ENCODE data around the gene ZNF587.
"Not testable (repeated sequence)": the region's sequence is repeated elsewhere in the genome, so short reads cannot be mapped to it uniquely, and the experiment has no call there.

ZNF587 gene

GRCh38 chr19:57849666-57850473 lies at the start of gene ZNF587:
TSS of gene ZNF587 (plus strand) at chr19:57849859. CDS start at chr19:57850039, 180 bp downstream.
- DNase-seq: peak; percentile 83

- DNase-seq: no peak
These were observed 49.0 kb upstream of the ZNF587 start for GRCh38 chr19:57800696-57801095.

GRCh38 chr19:57802269-57802668 lies 47.4 kb upstream of the ZNF587 start:
- no peak for DNase-seq

GRCh38 chr19:57803265-57803593 lies 46.4 kb upstream of the ZNF587 start:
- no peak for DNase-seq

- no peak for DNase-seq
These were observed 45.9 kb upstream of the ZNF587 start for GRCh38 chr19:57803594-57804325.

- no peak for DNase-seq
These were observed 42.1 kb upstream of the ZNF587 start for GRCh38 chr19:57807541-57807940.

GRCh38 chr19:57810410-57811295 lies 39.0 kb upstream of the ZNF587 start:
- DNase-seq: peak; percentile 31

- no peak for DNase-seq
These were observed 37.4 kb upstream of the ZNF587 start for GRCh38 chr19:57812226-57812625.

GRCh38 chr19:57812975-57813820 lies 36.5 kb upstream of the ZNF587 start:
- DNase-seq: not testable (repeated sequence)

- DNase-seq: no peak
These were observed 35.6 kb upstream of the ZNF587 start for GRCh38 chr19:57813919-57814504.

GRCh38 chr19:57814505-57815246 lies 35.0 kb upstream of the ZNF587 start, which contains the start of gene ZNF552:
TSS of gene ZNF552 (minus strand) at chr19:57814913. CDS start at chr19:57814743, 170 bp downstream.
- DNase-seq: peak; percentile 96

GRCh38 chr19:57815247-57816075 lies 34.2 kb upstream of the ZNF587 start:
- DNase-seq: no peak

- DNase-seq: no peak
These were observed 33.0 kb upstream of the ZNF587 start for GRCh38 chr19:57816652-57817051.

GRCh38 chr19:57817976-57818375 lies 31.7 kb upstream of the ZNF587 start:
- DNase-seq: no peak

GRCh38 chr19:57818378-57818777 lies 31.3 kb upstream of the ZNF587 start:
- DNase-seq: no peak

GRCh38 chr19:57819475-57820148 lies 30.0 kb upstream of the ZNF587 start:
- peak; percentile 93 for DNase-seq

- DNase-seq: no peak
These were observed 29.1 kb upstream of the ZNF587 start for GRCh38 chr19:57820599-57820998.

GRCh38 chr19:57821095-57821494 lies 28.6 kb upstream of the ZNF587 start:
- DNase-seq: not testable (repeated sequence)

- not testable (repeated sequence) for DNase-seq
These were observed 28.2 kb upstream of the ZNF587 start for GRCh38 chr19:57821501-57821900.

Data from NCI-H2171 treated with DMSO at 0.1 percent for 48 hours (cell line).